NCI-H82 treated with DMSO at 0.1 percent for 48 hours (cell line): ENCODE measurements around the gene NIM1K.
"Not testable (repeated sequence)": the region's sequence is repeated elsewhere in the genome, so short reads cannot be mapped to it uniquely, and the experiment has no call there.

Experiments used
- DNase-seq: peaks from one replicate; lab custom pipeline; 2025; ENCODE audit not compliant: unreplicated experiment; lab: John Stamatoyannopoulos, UW

The NIM1K gene

GRCh38 chr5:43274435-43275114 lies 82.5 kb downstream of the NIM1K start:
- DNase-seq, result no peak

- no peak for DNase-seq
These were observed 83.4 kb downstream of the NIM1K start for GRCh38 chr5:43275391-43275790.

- no peak for DNase-seq
These were observed 87.7 kb downstream of the NIM1K start for GRCh38 chr5:43279548-43280274.

GRCh38 chr5:43281840-43282658 lies 90.0 kb downstream of the NIM1K start:
- DNase-seq, result no peak

- DNase-seq, result no peak
These were observed 94.6 kb downstream of the NIM1K start for GRCh38 chr5:43286623-43287022.

GRCh38 chr5:43287493-43287892 lies 95.5 kb downstream of the NIM1K start:
- no peak for DNase-seq

- no peak for DNase-seq
These were observed 96.3 kb downstream of the NIM1K start for GRCh38 chr5:43288269-43288831.

GRCh38 chr5:43290726-43291125 lies 98.7 kb downstream of the NIM1K start:
- DNase-seq, result no peak

GRCh38 chr5:43294226-43294625 lies 102.2 kb downstream of the NIM1K start:
- DNase-seq, result no peak

- DNase-seq, result no peak
These were observed 103.2 kb downstream of the NIM1K start for GRCh38 chr5:43295202-43295601.

- no peak for DNase-seq
These were observed 104.8 kb downstream of the NIM1K start for GRCh38 chr5:43296835-43297234.

GRCh38 chr5:43298443-43298842 lies 106.4 kb downstream of the NIM1K start:
- DNase-seq, result no peak

GRCh38 chr5:43300112-43300511 lies 108.1 kb downstream of the NIM1K start:
- no peak for DNase-seq

- no peak for DNase-seq
These were observed 109.6 kb downstream of the NIM1K start for GRCh38 chr5:43301653-43302091.

- no peak for DNase-seq
These were observed 110.5 kb downstream of the NIM1K start for GRCh38 chr5:43302481-43302880.

- no peak for DNase-seq
These were observed 111.2 kb downstream of the NIM1K start for GRCh38 chr5:43303242-43303641.

- no peak for DNase-seq
These were observed 112.5 kb downstream of the NIM1K start for GRCh38 chr5:43304525-43304924.

- DNase-seq, result no peak
These were observed 114.0 kb downstream of the NIM1K start for GRCh38 chr5:43305948-43306565.

- DNase-seq, result not testable (repeated sequence)
These were observed 114.9 kb downstream of the NIM1K start for GRCh38 chr5:43306954-43307353.

- DNase-seq, result no peak
These were observed 117.1 kb downstream of the NIM1K start for GRCh38 chr5:43309122-43309521.

- DNase-seq, result no peak
These were observed 117.6 kb downstream of the NIM1K start for GRCh38 chr5:43309637-43310036.
